B cell (primary cell): ENCODE measurements around the gene TTC13. TPM values are rescaled to one million over a fixed set of nuclear protein-coding genes. Genes with fewer than 3 reads are reported as not detected.

Source experiments
- ATAC-seq: fragments of 200-7000 bp; cut with Tn5 transposase; one replicate; pipeline ENCODE4 v1.10.0; 2021; ENCODE audit warnings: low read depth, mild to moderate bottlenecking, moderate number of reproducible peaks, moderate library complexity
- CTCF ChIA-PET: fragments of 350-600 bp; sonication (Branson Sonifier 250); formaldehyde crosslinking; loops from one replicate; lab custom pipeline; 2021; ENCODE audit warnings: antibody characterized with exemption, inconsistent platforms; lab: Charles Lee
- POLR2A ChIA-PET: fragments of 350-600 bp; sonication (Branson Sonifier 250); formaldehyde crosslinking; loops from one replicate; lab custom pipeline; 2021; ENCODE audit warnings: antibody characterized with exemption; lab: Charles Lee
- DNase-seq: peaks from one replicate; pipeline ENCODE4 v3.0.0; 2013
- H2AFZ ChIP-seq: 2 replicates; pipeline ENCODE4 v1.6.1; 2012; ENCODE audit warnings: mild to moderate bottlenecking, low read depth, low read length; ENCODE audit not compliant: insufficient read depth, poor library complexity, severe bottlenecking
- H3K27ac ChIP-seq, 2 donors: 1 replicate in 1 of 2; 2 replicates in 1 of 2; pipeline ENCODE4 v1.5.1; 2012 to 2013; ENCODE audit warnings: low read length in 2 of 2, mild to moderate bottlenecking in 2 of 2, moderate library complexity in 1 of 2
- H3K27me3 ChIP-seq, 4 experiments: fragments of 200-600 bp in 1 of 4; sonication (generic) in 1 of 4; replicated peaks in 1 of 4; 1 replicate in 2 of 4; 2 replicates in 2 of 4; pipeline versions ENCODE4 v1.6.1 to v1.7.0; 2013 to 2016; ENCODE audit warnings: low read length in 3 of 4, mild to moderate bottlenecking in 2 of 4, mixed read lengths in 1 of 4, moderate library complexity in 1 of 4; ENCODE audit not compliant: insufficient read depth in 4 of 4, control insufficient read depth in 3 of 4; ENCODE audit errors: control extremely low read depth in 1 of 4
- H3K36me3 ChIP-seq, 2 experiments: replicated peaks in 1 of 2; 1 replicate in 1 of 2; 2 replicates in 1 of 2; pipeline versions ENCODE4 v1.6.1 to v1.7.1; 2013; ENCODE audit warnings: low read length in 1 of 2; ENCODE audit not compliant: insufficient read depth in 2 of 2, control insufficient read depth in 1 of 2; ENCODE audit errors: control extremely low read depth in 1 of 2, extremely low read depth in 1 of 2
- H3K4me1 ChIP-seq, 2 donors: fragments of 200-600 bp in 1 of 2; sonication (generic) in 1 of 2; 1 replicate in 1 of 2; 2 replicates in 1 of 2; pipeline versions ENCODE4 v1.5.1 to v1.6.1; 2013 to 2017; ENCODE audit warnings: low read length in 2 of 2; ENCODE audit not compliant: control insufficient read depth in 2 of 2, insufficient read depth in 2 of 2
- H3K4me2 ChIP-seq: replicated peaks from 2 replicates; pipeline ENCODE3; 2012; ENCODE audit warnings: mild to moderate bottlenecking, low read depth, low read length; ENCODE audit not compliant: poor library complexity, severe bottlenecking
- H3K4me3 ChIP-seq, 5 experiments: fragments of 200-600 bp in 1 of 5; sonication (generic) in 1 of 5; 1 replicate in 3 of 5; 2 replicates in 2 of 5; pipeline versions ENCODE4 v1.5.1 to v1.7.0; 2011 to 2016; ENCODE audit warnings: low read length in 4 of 5, mild to moderate bottlenecking in 4 of 5, low read depth in 2 of 5, control low read depth in 1 of 5, moderate library complexity in 1 of 5; ENCODE audit not compliant: insufficient read depth in 1 of 5; ENCODE audit errors: control extremely low read depth in 1 of 5, extremely low read depth in 1 of 5
- H3K79me2 ChIP-seq: fragments of 200-600 bp; sonication (generic); one replicate; pipeline ENCODE4 v1.6.0; 2016; ENCODE audit warnings: low read length; ENCODE audit not compliant: control insufficient read depth, insufficient read depth
- H3K9ac ChIP-seq: fragments of 200-600 bp; sonication (generic); 2 replicates; pipeline ENCODE4 v1.6.1; 2017; ENCODE audit warnings: mild to moderate bottlenecking, low read length, moderate library complexity
- H3K9me3 ChIP-seq, 3 donors: one replicate each; pipeline versions ENCODE4 v1.6.1 to v1.7.1; 2013; ENCODE audit warnings: low read length in 2 of 3; ENCODE audit not compliant: control insufficient read depth in 2 of 3, insufficient read depth in 1 of 3; ENCODE audit errors: control extremely low read depth in 1 of 3
- H4K20me1 ChIP-seq: 2 replicates; pipeline ENCODE4 v1.6.0; 2012; ENCODE audit warnings: mild to moderate bottlenecking, low read length; ENCODE audit not compliant: insufficient read depth, control insufficient read depth, poor library complexity, severe bottlenecking
- H3K27ac Mint-ChIP-seq: one replicate; pipeline ENCODE4 v1.8.0; 2021; ENCODE audit warnings: mixed read lengths
- H3K27me3 Mint-ChIP-seq: one replicate; pipeline ENCODE4 v1.8.0; 2021; ENCODE audit warnings: mixed read lengths
- H3K4me1 Mint-ChIP-seq: one replicate; pipeline ENCODE4 v1.8.0; 2021; ENCODE audit warnings: mixed read lengths
- H3K4me3 Mint-ChIP-seq: one replicate; pipeline ENCODE4 v1.8.0; 2021; ENCODE audit warnings: mixed read lengths
- H3K9me3 Mint-ChIP-seq: one replicate; pipeline ENCODE4 v1.8.0; 2022; ENCODE audit warnings: mixed read lengths; ENCODE audit not compliant: insufficient read depth
- CTCF ChIP-seq: fragments of 200-600 bp; IDR thresholded peaks from one replicate; pipeline ENCODE4 v1.8.0; 2022; ENCODE audit warnings: antibody characterized with exemption, mild to moderate bottlenecking
- EZH2 ChIP-seq: IDR thresholded peaks from 2 replicates; pipeline ENCODE4 v1.6.1; 2012; ENCODE audit warnings: borderline replicate concordance, low read depth, mild to moderate bottlenecking, moderate library complexity, low read length; ENCODE audit not compliant: insufficient read depth, poor library complexity, severe bottlenecking
- WGBS: methylation state at CpG from one replicate; pipeline ENCODE4 v1.1.5; 2013; ENCODE audit warnings: missing lambda C conversion rate; ENCODE audit not compliant: insufficient coverage; 5-methylcytosine and 5-hydroxymethylcytosine counted together
- intact Hi-C: fragments of 100-400 bp; cut with micrococcal nuclease; formaldehyde crosslinking; loops from one replicate; pipeline ENCODE4 v1.10.0; 2022
- polyA plus RNA-seq: library from polyadenylated mRNA; depleted of rRNA; stranded (reverse); fragments of >200 nt; gene quantifications from 2 replicates; pipeline ENCODE4 v1.2.3, GENCODE V29; 2012
- total RNA-seq, 2 donors: library from RNA; stranded (reverse); fragments of 120-200 nt in 1 of 2; gene quantifications; 1 replicate in 1 of 2; 2 replicates in 1 of 2; pipeline versions ENCODE4 v1.2.3 to v1.2.4, GENCODE V29; 2013 to 2022

Gene TTC13
- total and polyA plus RNA-seq, 2 donors (not counting 1 experiment from before 2014, with no cell fraction given), result 33.9 to 55.0 TPM

GRCh38 chr1:230861489-230861888 lies 117.2 kb downstream of the TTC13 start:
- H4K20me1 ChIP-seq, result no peaks in the 10 kb centered on the region
- Mint-ChIP-seq H3K27me3 (no peaks in the 10 kb centered on the region), H3K4me3 (no peak overlapping the region), H3K4me1 (peaks cover 7% of the 10 kb centered on the region), H3K9me3 (no peaks in the 10 kb centered on the region), H3K27ac (no peak overlapping the region)
- TF ChIP-seq CTCF (no peak), EZH2 (no peak)
- H3K4me3 ChIP-seq, result no peak overlapping the region
- WGBS, result over 99% methylated on average over 11 of the region's 13 CpGs
- H3K9me3 ChIP-seq, result no peaks in the 10 kb centered on the region
- ChIA-PET CTCF (no interaction called here), POLR2A (no interaction called here)
- no peaks in the 10 kb centered on the region for H3K79me2 ChIP-seq
- peaks cover 0 to 4% of the 10 kb centered on the region in 2 donors for H3K4me1 ChIP-seq
- ATAC-seq, result no peak
- H3K27me3 ChIP-seq, result no peaks in the 10 kb centered on the region
- H2AFZ ChIP-seq, result no peak overlapping the region
- no peak overlapping the region for H3K27ac ChIP-seq
- H3K4me2 ChIP-seq, result no peak overlapping the region
- intact Hi-C loops, result no loop called here
- H3K9ac ChIP-seq, result no peak overlapping the region
- DNase-seq, result no peak
- H3K36me3 ChIP-seq, result no peaks in the 10 kb centered on the region

GRCh38 chr1:230860617-230861384 lies 117.9 kb downstream of the TTC13 start:
- Histone ChIP-seq H3K4me3 (no peak overlapping the region), H4K20me1 (no peaks in the 10 kb centered on the region), H3K4me2 (no peak overlapping the region), H3K9ac (no peak overlapping the region), H3K4me1 (peaks cover 0 to 4% of the 10 kb centered on the region in 2 donors), H3K27ac (no peak overlapping the region), H3K79me2 (no peaks in the 10 kb centered on the region), H3K9me3 (no peaks in the 10 kb centered on the region), H3K36me3 (no peaks in the 10 kb centered on the region), H2AFZ (no peak overlapping the region), H3K27me3 (no peaks in the 10 kb centered on the region)
- intact Hi-C loops, result no loop called here
- ChIA-PET CTCF (no interaction called here), POLR2A (no interaction called here)
- WGBS, result 97% methylated on average over 3 of the region's 9 CpGs
- ATAC-seq (no peak), DNase-seq (no peak)
- TF ChIP-seq EZH2, result no peak
- TF ChIP-seq CTCF, result no peak
- Mint-ChIP-seq H3K4me3 (no peak overlapping the region), H3K9me3 (no peaks in the 10 kb centered on the region), H3K27ac (no peak overlapping the region), H3K4me1 (peaks cover 7% of the 10 kb centered on the region), H3K27me3 (no peaks in the 10 kb centered on the region)
